ENCODE data around the gene HDAC9.

GRCh38 chr7:18835001-18835690 is 339.6 kb downstream of the HDAC9 start:
- no peak for TF ChIP-seq ZNF644 (CRISPR knock-in tag; IDR thresholded peaks at IDR 0.05; ENCODE audit: low read depth)
- no peak for TF ChIP-seq TBP (CRISPR knock-in tag; IDR thresholded peaks at IDR 0.05)
- TF ChIP-seq DMAP1 (CRISPR knock-in tag; IDR thresholded peaks at IDR 0.05), result no peak
- no peak for TF ChIP-seq ZNF234 (CRISPR knock-in tag; conservative IDR thresholded peaks at IDR 0.05)
- no peak for TF ChIP-seq RAD21 (CRISPR knock-in tag; IDR thresholded peaks at IDR 0.05)
- no peak for TF ChIP-seq MEIS2 (CRISPR knock-in tag; IDR thresholded peaks at IDR 0.05)
- no peak for TF ChIP-seq POLR2AphosphoS5 (IDR thresholded peaks at IDR 0.05; ENCODE audit: low read depth, low read length)
- TF ChIP-seq ZNF253 (CRISPR knock-in tag; IDR thresholded peaks at IDR 0.05; ENCODE audit: borderline replicate concordance), result no peak
- TF ChIP-seq CTCF (CRISPR knock-in tag; IDR thresholded peaks at IDR 0.05), result no peak
- TF ChIP-seq PATZ1 (CRISPR knock-in tag; IDR thresholded peaks at IDR 0.05), result no peak
